Heart left ventricle (tissue), 16 donors: ENCODE data around the gene FBXO33. TPM values are rescaled to one million over a fixed set of nuclear protein-coding genes. Genes with fewer than 3 reads are reported as not detected.

ENCODE experiments used
- ATAC-seq, 4 donors: fragments of 200-7000 bp; cut with Tn5 transposase; one replicate each; pipeline ENCODE4 v1.9.1; 2020 to 2022; ENCODE audit warnings: moderate library complexity in 4 of 4, mild to moderate bottlenecking in 3 of 4, moderate number of reproducible peaks in 1 of 4
- DNase-seq, 5 donors: peaks; one replicate each; pipeline ENCODE4 v3.0.0-alpha.2; 2020
- H3K27ac ChIP-seq, 12 donors: fragments of 200-600 bp; sonication (generic) in 4 of 12; one replicate each; pipeline versions ENCODE4 v1.5.0 to v1.8.0; 2016 to 2022; ENCODE audit warnings: mild to moderate bottlenecking in 2 of 12
- H3K27me3 ChIP-seq, 9 donors: fragments of 200-600 bp; sonication (generic) in 2 of 9; one replicate each; pipeline versions ENCODE4 v1.5.1 to v1.8.0; 2016 to 2022; ENCODE audit warnings: mild to moderate bottlenecking in 3 of 9
- H3K36me3 ChIP-seq, 9 donors: fragments of 200-600 bp; sonication (generic) in 2 of 9; one replicate each; pipeline versions ENCODE4 v1.5.0 to v1.8.0; 2018 to 2022; ENCODE audit warnings: mild to moderate bottlenecking in 2 of 9
- H3K4me1 ChIP-seq, 12 donors: fragments of 200-600 bp; sonication (generic) in 4 of 12; one replicate each; pipeline versions ENCODE4 v1.5.0 to v1.8.0; 2016 to 2022; ENCODE audit warnings: mild to moderate bottlenecking in 3 of 12
- H3K4me3 ChIP-seq, 12 donors: fragments of 200-600 bp; sonication (generic) in 4 of 12; one replicate each; pipeline versions ENCODE4 v1.5.0 to v1.8.0; 2017 to 2022; ENCODE audit warnings: mild to moderate bottlenecking in 9 of 12, moderate library complexity in 4 of 12
- H3K9me3 ChIP-seq, 12 donors: fragments of 200-600 bp; sonication (generic) in 4 of 12; one replicate each; pipeline versions ENCODE4 v1.5.0 to v1.8.0; 2016 to 2022; ENCODE audit warnings: mild to moderate bottlenecking in 1 of 12
- CTCF ChIP-seq, 12 donors: fragments of 200-600 bp; sonication (generic) in 4 of 12; IDR thresholded peaks; one replicate each; pipeline versions ENCODE4 v1.5.0 to v1.8.0; 2018 to 2022; ENCODE audit warnings: antibody characterized with exemption in 12 of 12, mild to moderate bottlenecking in 5 of 12
- POLR2A ChIP-seq, 2 donors: fragments of 450-650 bp; IDR thresholded peaks; one replicate each; pipeline ENCODE4 v1.6.1; 2017; ENCODE audit warnings: antibody characterized with exemption in 2 of 2, mild to moderate bottlenecking in 2 of 2, moderate library complexity in 2 of 2
- WGBS, 4 donors: extraction: QIAGEN DNeasy Blood & Tissue Kit in 2 of 4; methylation state at CpG; one replicate each; pipeline versions ENCODE4 v1.1.5 to v1.1.7; 2013 to 2018; 5-methylcytosine and 5-hydroxymethylcytosine counted together
- intact Hi-C, 10 donors: fragments of 100-400 bp; cut with DNase I; formaldehyde crosslinking; loops; one replicate each; pipeline versions ENCODE4 v1.11.1 to v1.14.2; 2022
- polyA plus RNA-seq, 2 donors: library from polyadenylated mRNA; stranded (reverse); fragments of 200-250 nt; gene quantifications; one replicate each; pipeline ENCODE4 v1.2.3, GENCODE V29; 2013
- total RNA-seq, 9 donors: library from RNA; depleted of rRNA in 2 of 9; stranded (reverse); fragments of >200 nt in 2 of 9; fragmentation: NEBNext Ultra II Directional in 3 of 9; extraction: Animal tissue kit (Norgen Biotek cat#: 25700) in 3 of 9; gene quantifications; one replicate each; pipeline versions ENCODE4 v1.1.0 to v1.2.4, GENCODE V29; 2016 to 2023
- donor health status: ischemic (EF 13 %, LVEDD 7.1; RV severe dilation, severe dysfunction).
- donor health status: healthy with polysubstance abuse.
- donor health status: DM: no; HTN: yes; CAD: no.
- donor health status: DM: no; HTN: no; CAD: no.
- donor health status: ischemic (EF 25% LVEDD 6.9; RV normal size, moderate dysfunction).
- donor health status: ischemic (EF 25% LVEDD 5.7; RV mildly dilated, moderate dysfunction).
- donor health status: healthy.
- donor health status: DM: yes; HTN: yes; CAD: no.
- donor health status: ischemic (EF 35%, LVEDD 5.7; RV mildly dilated, moderate dysfunction).
- donor health status: nonischemic (EF 11% LVEDD 7.7; RV severe dilation, severe dysfunction).
- donor health status: DM: yes; HTN: yes; CAD: no.
- donor health status: PGD.
- donor health status: ischemic (EF 29% LVEDD 5.4; RV normal size, mild dysfunction).
- donor health status: nonischemic (EF 23%, LVEDD 6.1; RV moderate dilation, normal function).

Gene FBXO33
- total and polyA plus RNA-seq, 11 donors: 2.5 to 8.4 (median 5.8) TPM

- H3K36me3 ChIP-seq: peaks cover 0 to 15% (median 6%) of the 10 kb centered on the region in 9 donors
- DNase-seq (no peak), ATAC-seq (no peak)
- TF ChIP-seq POLR2A (IDR thresholded peaks at IDR 0.05) (no peak), CTCF (IDR thresholded peaks at IDR 0.05) (no peak)
- H3K4me1 ChIP-seq: peaks cover 0 to 19% (median 7%) of the 10 kb centered on the region in 12 donors
- H3K27me3 ChIP-seq: no peaks in the 10 kb centered on the region
- no peaks in the 10 kb centered on the region for H3K9me3 ChIP-seq
- H3K27ac ChIP-seq: no peak overlapping the region
- 97 to 100% (median 98%) methylated on average over 1 of the region's 1 CpG for WGBS, 4 donors
- H3K4me3 ChIP-seq: no peak overlapping the region
- intact Hi-C loops: no loop called here
Measured at GRCh38 chr14:39372656-39373055, 59.6 kb downstream of the FBXO33 start.

DNA sequence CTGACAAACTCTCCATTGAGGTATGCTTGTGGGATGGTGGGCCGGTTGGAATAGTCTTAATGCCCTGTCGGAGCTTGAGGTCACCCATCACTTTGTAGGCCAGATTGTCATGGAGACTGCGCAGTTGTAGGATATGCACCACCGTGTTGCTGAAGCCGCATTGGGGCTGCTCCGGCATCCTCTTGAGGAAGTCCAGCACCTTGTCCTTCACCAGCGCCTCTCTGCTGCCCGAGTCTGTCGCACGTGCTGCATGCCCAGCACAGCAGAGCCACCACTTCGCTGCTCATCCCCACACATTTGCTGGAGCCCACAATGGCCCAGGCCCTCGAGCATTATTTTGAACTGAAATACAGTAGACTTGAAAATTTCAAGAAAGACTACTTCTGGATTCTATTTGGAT is 61.8 kb downstream of the FBXO33 start:
- ATAC-seq (no peak), DNase-seq (no peak)
- 91 to 95% (median 93%) methylated on average over 8 to 12 of the region's 12 CpGs for WGBS, 4 donors
- intact Hi-C loops: no loop called here
- peaks cover 0 to 5% (median under 1%) of the 10 kb centered on the region in 12 donors for H3K9me3 ChIP-seq
- no peaks in the 10 kb centered on the region for H3K27me3 ChIP-seq
- H3K4me1 ChIP-seq: peaks cover 0 to 18% (median 0%) of the 10 kb centered on the region in 12 donors
- H3K4me3 ChIP-seq: no peak overlapping the region
- H3K27ac ChIP-seq: no peak overlapping the region
- peaks cover 0 to 15% (median 6%) of the 10 kb centered on the region in 9 donors for H3K36me3 ChIP-seq
- TF ChIP-seq CTCF (IDR thresholded peaks at IDR 0.05) (no peak), POLR2A (IDR thresholded peaks at IDR 0.05) (no peak)

DNA sequence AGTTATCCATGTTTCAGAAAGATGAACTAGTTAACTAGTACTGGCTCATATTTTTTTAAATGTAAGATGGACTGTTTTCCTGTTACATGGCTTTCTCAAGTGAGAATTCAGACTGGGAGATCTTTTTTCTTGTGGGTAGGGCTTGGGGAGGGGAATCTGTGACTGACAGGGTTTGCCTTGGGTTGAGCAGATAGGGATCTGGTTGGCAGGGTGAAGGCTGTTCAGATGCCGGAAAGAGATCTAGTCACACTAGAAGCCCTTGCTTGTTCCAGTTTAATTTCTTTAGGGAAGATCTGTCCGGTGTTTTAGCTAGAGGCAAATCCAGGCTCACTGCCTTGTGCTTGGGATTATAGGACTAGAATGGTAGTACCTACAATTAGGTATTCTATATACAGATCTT is 63.2 kb downstream of the FBXO33 start:
- Histone ChIP-seq H3K9me3 (peaks cover 0 to 18% (median 13%) of the 10 kb centered on the region in 12 donors), H3K27me3 (no peaks in the 10 kb centered on the region), H3K4me3 (no peak overlapping the region), H3K36me3 (peaks cover 0 to 15% (median 10%) of the 10 kb centered on the region in 9 donors), H3K4me1 (peaks cover 0 to 18% (median 0%) of the 10 kb centered on the region in 12 donors), H3K27ac (no peak overlapping the region)
- intact Hi-C loops: loop anchor here in 5 of 10 donors (5.0 to 10.0 kb wide), 3 partner anchors 257 to 264 kb away; partner anchors contain the start of genes SEC23A (in 3 of the 5) and GEMIN2 (in 1 of the 5)
- 75 to 97% (median 90%) methylated on average over 2 of the region's 2 CpGs for WGBS, 4 donors
- DNase-seq (no peak), ATAC-seq (no peak)
- TF ChIP-seq CTCF (IDR thresholded peaks at IDR 0.05): no peak
- TF ChIP-seq POLR2A (IDR thresholded peaks at IDR 0.05): no peak

DNA sequence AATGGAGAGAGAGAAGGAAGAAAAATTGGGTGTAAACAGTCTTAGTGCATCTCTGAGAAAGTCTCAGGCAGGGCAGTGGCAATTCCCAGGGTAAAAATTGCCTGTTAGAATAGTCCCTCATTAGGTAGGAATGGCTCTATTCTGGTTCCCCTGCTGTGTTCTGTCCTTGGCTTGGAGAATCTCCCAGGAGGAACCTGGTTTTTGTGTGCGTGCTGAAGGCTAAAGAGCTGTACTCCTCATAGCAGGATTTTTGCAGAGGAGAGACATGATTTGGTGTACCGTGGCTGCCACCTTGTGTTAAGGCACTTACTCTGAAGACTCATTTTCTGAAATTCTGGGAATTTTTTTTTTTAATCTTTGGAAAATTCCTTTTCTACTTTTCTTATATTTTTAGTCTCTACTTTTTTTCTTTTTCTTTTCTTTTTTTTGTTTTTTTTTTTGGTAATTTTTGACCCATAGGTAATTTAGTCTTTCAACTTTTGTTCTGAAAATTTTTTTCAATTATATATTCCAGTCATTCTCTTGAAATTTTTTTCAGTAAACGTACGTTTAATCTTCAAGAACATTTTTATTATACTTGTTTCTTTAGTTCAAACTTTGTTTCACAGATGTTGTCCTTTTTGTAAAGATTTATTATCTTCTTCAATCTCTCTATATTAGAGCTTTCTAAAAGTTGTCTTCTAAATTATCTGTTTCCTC is 63.8 kb downstream of the FBXO33 start:
- Histone ChIP-seq H3K27ac (no peak overlapping the region), H3K4me1 (peaks cover 0 to 18% (median 0%) of the 10 kb centered on the region in 12 donors), H3K36me3 (peaks cover 0 to 18% (median 10%) of the 10 kb centered on the region in 9 donors), H3K4me3 (no peak overlapping the region), H3K9me3 (peaks cover 0 to 24% (median 16%) of the 10 kb centered on the region in 12 donors), H3K27me3 (no peaks in the 10 kb centered on the region)
- intact Hi-C loops: loop anchor here in 5 of 10 donors (5.0 to 10.0 kb wide), 3 partner anchors 256 to 264 kb away; partner anchors contain the start of genes SEC23A (in 3 of the 5) and GEMIN2 (in 1 of the 5)
- ATAC-seq (peak; percentile 70 to 84 (median 80)), DNase-seq (peak in 4 of 5 donors; percentile 26 to 50 (median 38))
- WGBS, 4 donors: 48 to 57% (median 53%) methylated on average over 4 of the region's 4 CpGs
- TF ChIP-seq POLR2A (IDR thresholded peaks at IDR 0.05) (no peak), CTCF (IDR thresholded peaks at IDR 0.05) (peak in 11 of 12 donors; percentile 5 to 67 (median 50))
